ENCODE measurements around the gene EHD1.
A peak's percentile ranks its signal among the peaks of the same experiment; 100 is the strongest.
"Not testable (repeated sequence)": the region's sequence is repeated elsewhere in the genome, so short reads cannot be mapped to it uniquely, and the experiment has no call there.

Gene EHD1

GRCh38 chr11:64855596-64856304, 22.7 kb downstream of the EHD1 start:
- DNase-seq = no peak

GRCh38 chr11:64854534-64855502, 23.6 kb downstream of the EHD1 start:
- DNase-seq = peak; percentile 76

GRCh38 chr11:64854157-64854533, 24.3 kb downstream of the EHD1 start:
- no peak for DNase-seq

- DNase-seq = no peak
Measured at GRCh38 chr11:64853709-64854108, 24.7 kb downstream of the EHD1 start.

GRCh38 chr11:64852804-64853509, 25.5 kb downstream of the EHD1 start:
- no peak for DNase-seq

GRCh38 chr11:64851831-64852351, 26.5 kb downstream of the EHD1 start:
- no peak for DNase-seq

- DNase-seq = no peak
Measured at GRCh38 chr11:64850979-64851567, 27.3 kb downstream of the EHD1 start.

GRCh38 chr11:64849598-64850356, 28.6 kb downstream of the EHD1 start:
- DNase-seq = no peak

GRCh38 chr11:64848826-64849597, 29.4 kb downstream of the EHD1 start:
- DNase-seq = no peak

- DNase-seq = no peak
Measured at GRCh38 chr11:64848214-64848825, 30.1 kb downstream of the EHD1 start.

- peak; percentile 94 for DNase-seq
Measured at GRCh38 chr11:64846998-64847666, 31.3 kb downstream of the EHD1 start.

GRCh38 chr11:64845776-64846129, 32.7 kb downstream of the EHD1 start:
- not testable (repeated sequence) for DNase-seq

- no peak for DNase-seq
Measured at GRCh38 chr11:64845129-64845775, 33.2 kb downstream of the EHD1 start.

GRCh38 chr11:64844330-64845128, 33.9 kb downstream of the EHD1 start, which contains the start of gene CDC42BPG:
Gene CDC42BPG (minus strand): TSS chr11:64844653. CDS start chr11:64844569, 84 bp downstream.
- peak; percentile 79 for DNase-seq

- no peak for DNase-seq
Measured at GRCh38 chr11:64843686-64844329, 34.6 kb downstream of the EHD1 start.

GRCh38 chr11:64842851-64843685, 35.4 kb downstream of the EHD1 start:
- DNase-seq = no peak

- DNase-seq = no peak
Measured at GRCh38 chr11:64842366-64842759, 36.1 kb downstream of the EHD1 start.

Measured in femur (tissue), 1 donor.